ENCODE data around the gene SGMS2.

SGMS2 gene

GRCh38 chr4:107956011-107956410 lies 131.3 kb downstream of the SGMS2 start:
- no peak for DNase-seq (ENCODE audit: low read depth)
- TF ChIP-seq CTCF (IDR thresholded peaks at IDR 0.05; ENCODE audit: low read depth, low read length, missing control alignments) = no peak
- H3K4me3 ChIP-seq (ENCODE audit: low read depth, low read length) = no peak overlapping the region
